H1 (cell line): ENCODE measurements around the gene BICD1.

Experiments
- JUND ChIP-seq: IDR thresholded peaks from 2 replicates; pipeline ENCODE4 v1.6.1; 2011; ENCODE audit warnings: mild to moderate bottlenecking, improper control_type of control experiment, low read length
- PHF8 ChIP-seq: fragments of 200-600 bp; sonication (generic); conservative IDR thresholded peaks from 2 replicates; pipeline ENCODE4 v1.7.1; 2012; ENCODE audit warnings: low read depth, mild to moderate bottlenecking, inconsistent platforms, low read length, moderate library complexity
- POLR2AphosphoS5 ChIP-seq: IDR thresholded peaks from 2 replicates; pipeline ENCODE4 v1.6.1; 2011; ENCODE audit warnings: low read depth, low read length
- TEAD4 ChIP-seq: IDR thresholded peaks from 2 replicates; pipeline ENCODE4 v1.6.1; 2012; ENCODE audit warnings: low read depth, low read length, inconsistent platforms, mixed read lengths
- TF ChIP-seq, protein P1 (sequence below), 3 experiments: IDR thresholded peaks; 1 replicate in 2 of 3; 2 replicates in 1 of 3; pipeline versions ENCODE4 v1.5.1 to v1.6.1; 2011; ENCODE audit warnings: low read length in 3 of 3, mild to moderate bottlenecking in 3 of 3, inconsistent platforms in 2 of 3, low read depth in 1 of 3, moderate library complexity in 1 of 3; ENCODE audit not compliant: insufficient read depth in 1 of 3; ENCODE audit errors: control extremely low read depth in 1 of 3

GRCh38 chr12:32230613-32230993, 124.0 kb downstream of the BICD1 start:
- TF ChIP-seq, protein P1, sequence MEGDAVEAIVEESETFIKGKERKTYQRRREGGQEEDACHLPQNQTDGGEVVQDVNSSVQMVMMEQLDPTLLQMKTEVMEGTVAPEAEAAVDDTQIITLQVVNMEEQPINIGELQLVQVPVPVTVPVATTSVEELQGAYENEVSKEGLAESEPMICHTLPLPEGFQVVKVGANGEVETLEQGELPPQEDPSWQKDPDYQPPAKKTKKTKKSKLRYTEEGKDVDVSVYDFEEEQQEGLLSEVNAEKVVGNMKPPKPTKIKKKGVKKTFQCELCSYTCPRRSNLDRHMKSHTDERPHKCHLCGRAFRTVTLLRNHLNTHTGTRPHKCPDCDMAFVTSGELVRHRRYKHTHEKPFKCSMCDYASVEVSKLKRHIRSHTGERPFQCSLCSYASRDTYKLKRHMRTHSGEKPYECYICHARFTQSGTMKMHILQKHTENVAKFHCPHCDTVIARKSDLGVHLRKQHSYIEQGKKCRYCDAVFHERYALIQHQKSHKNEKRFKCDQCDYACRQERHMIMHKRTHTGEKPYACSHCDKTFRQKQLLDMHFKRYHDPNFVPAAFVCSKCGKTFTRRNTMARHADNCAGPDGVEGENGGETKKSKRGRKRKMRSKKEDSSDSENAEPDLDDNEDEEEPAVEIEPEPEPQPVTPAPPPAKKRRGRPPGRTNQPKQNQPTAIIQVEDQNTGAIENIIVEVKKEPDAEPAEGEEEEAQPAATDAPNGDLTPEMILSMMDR (IDR thresholded peaks at IDR 0.05; ENCODE audit: control extremely low read depth in 1 of 3, insufficient read depth in 1 of 3, low read depth in 1 of 3, low read length in 3 of 3) = no peak
- TF ChIP-seq POLR2AphosphoS5 = no peak
- TF ChIP-seq TEAD4 = no peak
- TF ChIP-seq JUND = no peak
- TF ChIP-seq PHF8 = no peak
